ENCODE results near the gene SCD. TPM values are rescaled to one million over a fixed set of nuclear protein-coding genes. Genes with fewer than 3 reads are reported as not detected.

Gene SCD
- total RNA-seq, 1 donor from 2014 or later, result 276 TPM

GRCh38 chr10:100382553-100382952 lies 35.5 kb downstream of the SCD start:
- no peaks in the 10 kb centered on the region for H3K36me3 ChIP-seq
- no peak for TF ChIP-seq CTCF (IDR thresholded peaks at IDR 0.05)
- peaks cover 3% of the 10 kb centered on the region for H3K4me1 ChIP-seq
- no peaks in the 10 kb centered on the region for H3K9me3 ChIP-seq
- intact Hi-C loops (cut with DNase I), result no loop called here
- peak; percentile 31 for ATAC-seq
- no peak for DNase-seq
- H3K4me3 ChIP-seq, result no peak overlapping the region
- no peaks in the 10 kb centered on the region for H3K27me3 ChIP-seq
- no peak overlapping the region for H3K27ac ChIP-seq

- TF ChIP-seq CTCF (IDR thresholded peaks at IDR 0.05), result no peak
- Histone ChIP-seq H3K4me3 (no peak overlapping the region), H3K9me3 (no peaks in the 10 kb centered on the region), H3K4me1 (peaks cover 3% of the 10 kb centered on the region), H3K27me3 (no peaks in the 10 kb centered on the region), H3K27ac (no peak overlapping the region), H3K36me3 (no peaks in the 10 kb centered on the region)
- ATAC-seq (no peak), DNase-seq (no peak)
- intact Hi-C loops (cut with DNase I), result no loop called here
These were observed 36.2 kb downstream of the SCD start for GRCh38 chr10:100383251-100383650.

GRCh38 chr10:100391163-100392002 lies 44.4 kb downstream of the SCD start:
- DNase-seq (no peak), ATAC-seq (no peak)
- Histone ChIP-seq H3K36me3 (no peaks in the 10 kb centered on the region), H3K27me3 (no peaks in the 10 kb centered on the region), H3K4me1 (no peaks in the 10 kb centered on the region), H3K4me3 (no peak overlapping the region), H3K9me3 (no peaks in the 10 kb centered on the region), H3K27ac (no peak overlapping the region)
- intact Hi-C loops (cut with DNase I), result no loop called here
- no peak for TF ChIP-seq CTCF (IDR thresholded peaks at IDR 0.05)

- DNase-seq (no peak), ATAC-seq (no peak)
- Histone ChIP-seq H3K4me3 (no peak overlapping the region), H3K27me3 (no peaks in the 10 kb centered on the region), H3K4me1 (no peaks in the 10 kb centered on the region), H3K9me3 (no peaks in the 10 kb centered on the region), H3K36me3 (no peaks in the 10 kb centered on the region), H3K27ac (no peak overlapping the region)
- TF ChIP-seq CTCF (IDR thresholded peaks at IDR 0.05), result no peak
- intact Hi-C loops (cut with DNase I), result no loop called here
These were observed 45.6 kb downstream of the SCD start for GRCh38 chr10:100392686-100393003.

GRCh38 chr10:100395626-100396025 lies 48.6 kb downstream of the SCD start:
- intact Hi-C loops (cut with DNase I), result no loop called here
- no peak for DNase-seq
- H3K4me1 ChIP-seq, result no peaks in the 10 kb centered on the region
- no peak overlapping the region for H3K4me3 ChIP-seq
- ATAC-seq, result no peak
- no peaks in the 10 kb centered on the region for H3K27me3 ChIP-seq
- TF ChIP-seq CTCF (IDR thresholded peaks at IDR 0.05), result no peak
- H3K36me3 ChIP-seq, result no peaks in the 10 kb centered on the region
- H3K9me3 ChIP-seq, result no peaks in the 10 kb centered on the region
- H3K27ac ChIP-seq, result no peak overlapping the region

- no peak for ATAC-seq
- no peaks in the 10 kb centered on the region for H3K9me3 ChIP-seq
- no peak for DNase-seq
- H3K4me1 ChIP-seq, result no peaks in the 10 kb centered on the region
- H3K36me3 ChIP-seq, result no peaks in the 10 kb centered on the region
- intact Hi-C loops (cut with DNase I), result no loop called here
- no peak overlapping the region for H3K27ac ChIP-seq
- no peaks in the 10 kb centered on the region for H3K27me3 ChIP-seq
- H3K4me3 ChIP-seq, result no peak overlapping the region
- TF ChIP-seq CTCF (IDR thresholded peaks at IDR 0.05), result no peak
These were observed 49.6 kb downstream of the SCD start for GRCh38 chr10:100396605-100397004.

Measured in upper lobe of right lung (tissue), 1 donor.